ENCODE measurements around the gene ANKRD36C. TPM values are rescaled to one million over a fixed set of nuclear protein-coding genes. Genes with fewer than 3 reads are reported as not detected.

Gene ANKRD36C
- total and polyA plus RNA-seq, 3 experiments from 2014 or later = 22.7 to 29.8 (median 26.6) TPM

Other genes with a start within 250 kb of the ANKRD36C start
- gene GPAT2, start 43.1 kb upstream of the ANKRD36C start, total RNA-seq = 10 to 100 TPM; 33.6 to 36.2 TPM
- gene GPAT2, start 43.1 kb upstream of the ANKRD36C start, polyA plus RNA-seq = 8.9 TPM
- gene ADRA2B, start 124.7 kb upstream of the ANKRD36C start, total RNA-seq = under 1 TPM; 0.07 to 0.24 TPM
- not detected for gene ADRA2B, start 124.7 kb upstream of the ANKRD36C start, polyA plus RNA-seq
- 10 to 100 TPM; 16.2 to 18.0 TPM for gene ASTL, start 146.7 kb upstream of the ANKRD36C start, total RNA-seq
- gene ASTL, start 146.7 kb upstream of the ANKRD36C start, polyA plus RNA-seq = 0.49 TPM
- gene DUSP2, start 153.6 kb upstream of the ANKRD36C start, total RNA-seq = 100 to 1,000 TPM; 214 to 237 TPM
- gene DUSP2, start 153.6 kb upstream of the ANKRD36C start, polyA plus RNA-seq = 518 TPM
- gene STARD7, start 217.0 kb upstream of the ANKRD36C start, total RNA-seq = 100 to 1,000 TPM; 255 to 256 TPM
- gene STARD7, start 217.0 kb upstream of the ANKRD36C start, polyA plus RNA-seq = 147 TPM